K562 (cell line): ENCODE results near the gene CCP110. TPM values are rescaled to one million over a fixed set of nuclear protein-coding genes. Genes with fewer than 3 reads are reported as not detected.

ENCODE experiments used
- ATAC-seq: fragments of 200-7000 bp; cut with Tn5 transposase; 3 replicates; pipeline ENCODE4 v1.9.1; 2020; ENCODE audit warnings: moderate library complexity
- BruUV-seq: library from RNA; stranded (reverse); fragments of 400-500 nt; replicated peaks from 2 replicates; lab custom pipeline; 2021; lab: Mats Ljungman, UMichigan
- CTCF ChIA-PET: fragments of 300-600 bp; formaldehyde crosslinking; extraction: SDS; loops from one replicate; lab custom pipeline; 2021; ENCODE audit warnings: low intra/inter-chr PET ratio; lab: Yijun Ruan, JAX
- POLR2A ChIA-PET: fragments of 300-600, 350-650 bp; sonication (Branson Sonifier 250); formaldehyde crosslinking; extraction: SDS; loops from one replicate; lab custom pipeline; 2021; ENCODE audit warnings: antibody characterized with exemption, inconsistent platforms; lab: Yijun Ruan, JAX
- DNase-seq, 4 experiments: peaks; one replicate each; pipeline versions ENCODE4 v3.0.0 to v3.0.0-alpha.2; 2011 to 2018; ENCODE audit warnings: low spot score in 3 of 4, mixed read lengths in 3 of 4; ENCODE audit errors: extremely low read depth in 1 of 4
- FAIRE-seq: peaks from 2 replicates; lab custom pipeline; 2011; peaks lifted over from hg19 to GRCh38; lab: Jason Lieb, UNC
- H2AFZ ChIP-seq: 2 replicates; pipeline ENCODE4 v1.6.0; 2011; ENCODE audit warnings: low read depth, low read length, control low read depth, inconsistent platforms
- H3K27ac ChIP-seq: fragments of 200-600 bp; 3 replicates; pipeline ENCODE4 v1.8.0; 2011; ENCODE audit warnings: low read depth, mild to moderate bottlenecking, control low read depth, inconsistent platforms, low read length, moderate library complexity, mixed read lengths; ENCODE audit errors: extremely low read depth
- H3K27me3 ChIP-seq, 2 experiments: fragments of 300-600 bp in 1 of 2; 2 replicates in 1 of 2; 3 replicates in 1 of 2; pipeline versions ENCODE4 v1.6.0 to v1.8.0; 2011; ENCODE audit warnings: inconsistent platforms in 2 of 2, low read length in 2 of 2, mild to moderate bottlenecking in 1 of 2, mixed read lengths in 1 of 2, moderate library complexity in 1 of 2; ENCODE audit not compliant: control insufficient read depth in 2 of 2, insufficient read depth in 2 of 2
- H3K36me3 ChIP-seq: fragments of 300-600 bp; 3 replicates; pipeline ENCODE4 v1.8.0; 2011; ENCODE audit warnings: mild to moderate bottlenecking, low read length, inconsistent platforms; ENCODE audit not compliant: control insufficient read depth, insufficient read depth
- H3K4me1 ChIP-seq, 2 experiments: fragments of 200-600 bp in 1 of 2; replicated peaks in 1 of 2; 2 replicates in 1 of 2; 3 replicates in 1 of 2; pipeline versions ENCODE4 v1.5.1 to v1.8.0; 2011; ENCODE audit warnings: inconsistent platforms in 2 of 2, low read length in 2 of 2, mild to moderate bottlenecking in 1 of 2, mixed read lengths in 1 of 2, moderate library complexity in 1 of 2; ENCODE audit not compliant: control insufficient read depth in 2 of 2, insufficient read depth in 2 of 2
- H3K4me2 ChIP-seq: 2 replicates; pipeline ENCODE4 v1.6.1; 2011; ENCODE audit warnings: low read length, control low read depth, inconsistent platforms, mixed read lengths; ENCODE audit not compliant: insufficient read depth
- H3K4me3 ChIP-seq: fragments of 200-600 bp; sonication (generic), shearing (Covaris generic); 2 replicates; pipeline ENCODE4 v1.5.1; 2016; ENCODE audit warnings: control low read depth, inconsistent platforms
- H3K79me2 ChIP-seq: fragments of 200-600 bp; 3 replicates; pipeline ENCODE4 v1.8.0; 2011; ENCODE audit warnings: low read length, inconsistent platforms; ENCODE audit not compliant: control insufficient read depth, insufficient read depth
- H3K9ac ChIP-seq, 2 experiments: 2 replicates each; pipeline versions ENCODE4 v1.6.0 to v1.6.1; 2011; ENCODE audit warnings: low read depth in 2 of 2, low read length in 2 of 2, control low read depth in 1 of 2, inconsistent platforms in 1 of 2, mild to moderate bottlenecking in 1 of 2, mixed read lengths in 1 of 2; ENCODE audit not compliant: insufficient read depth in 1 of 2
- H3K9me1 ChIP-seq: one replicate; pipeline ENCODE4 v1.6.0; 2011; ENCODE audit warnings: inconsistent platforms, mild to moderate bottlenecking, low read length, moderate library complexity; ENCODE audit not compliant: control insufficient read depth, insufficient read depth
- H3K9me3 ChIP-seq: replicated peaks from 2 replicates; pipeline ENCODE4 v1.5.1; 2011; ENCODE audit warnings: low read depth, low read length, inconsistent platforms; ENCODE audit not compliant: control insufficient read depth, insufficient read depth
- H4K20me1 ChIP-seq: replicated peaks from 2 replicates; pipeline ENCODE4 v1.6.1; 2011; ENCODE audit warnings: low read length, inconsistent platforms, mixed read lengths; ENCODE audit not compliant: control insufficient read depth, insufficient read depth
- FOS ChIP-seq: IDR thresholded peaks from 3 replicates; pipeline ENCODE4 v1.6.1; 2011; ENCODE audit not compliant: insufficient read length; ENCODE audit errors: extremely low read depth
- MAFF ChIP-seq: IDR thresholded peaks from 2 replicates; pipeline ENCODE4 v1.6.1; 2012; ENCODE audit warnings: low read length, improper control_type of control experiment
- MBD1 ChIP-seq: fragments of 250-450 bp; sonication (Bioruptor Pico); IDR thresholded peaks from 2 replicates; pipeline ENCODE4 v1.8.0; 2022; ENCODE audit warnings: inconsistent platforms
- MTA1 ChIP-seq: fragments of 450-650 bp; IDR thresholded peaks from 2 replicates; pipeline ENCODE4 v1.6.1; 2017; ENCODE audit warnings: borderline replicate concordance
- PKNOX1 ChIP-seq: fragments of 450-650 bp; IDR thresholded peaks from 2 replicates; pipeline ENCODE4 v1.6.1; 2016
- POLR2AphosphoS5 ChIP-seq: IDR thresholded peaks from 2 replicates; pipeline ENCODE4 v1.6.1; 2011; ENCODE audit warnings: mild to moderate bottlenecking, low read depth, low read length, moderate library complexity; ENCODE audit not compliant: control insufficient read depth, insufficient read depth
- RBM17 ChIP-seq: fragments of 200-400 bp; formaldehyde crosslinking; IDR thresholded peaks from 2 replicates; pipeline ENCODE4 v1.6.1; 2017; ENCODE audit warnings: low read depth, mild to moderate bottlenecking, low read length, borderline replicate concordance
- TARDBP ChIP-seq: fragments of 450-650 bp; IDR thresholded peaks from 2 replicates; pipeline ENCODE4 v1.6.1; 2016
- TFAP4 ChIP-seq: sonication (generic); formaldehyde crosslinking; IDR thresholded peaks from 2 replicates; pipeline ENCODE4 v1.8.0; 2022; ENCODE audit warnings: missing genetic modification reagents, mild to moderate bottlenecking, moderate library complexity, borderline replicate concordance
- ZFP1 ChIP-seq: fragments of 450-650 bp; formaldehyde crosslinking; IDR thresholded peaks from 2 replicates; pipeline ENCODE4 v1.4.0; 2020; ENCODE audit warnings: mild to moderate bottlenecking, mixed read lengths
- ZKSCAN3 ChIP-seq: fragments of 250-450 bp; sonication (Bioruptor Pico); IDR thresholded peaks from 2 replicates; pipeline ENCODE4 v1.4.0; 2020
- ZNF12 ChIP-seq: sonication (generic); formaldehyde crosslinking; IDR thresholded peaks from 2 replicates; pipeline ENCODE4 v1.4.0; 2020; ENCODE audit warnings: mild to moderate bottlenecking, missing genetic modification reagents
- ZNF224 ChIP-seq: sonication (generic); formaldehyde crosslinking; IDR thresholded peaks from 2 replicates; pipeline ENCODE4 v1.8.0; 2022; ENCODE audit warnings: mild to moderate bottlenecking, missing genetic modification reagents
- ZNF311 ChIP-seq: fragments of 250-450 bp; sonication (Bioruptor Pico); IDR thresholded peaks from 2 replicates; pipeline ENCODE4 v1.4.0; 2020; ENCODE audit warnings: mild to moderate bottlenecking, moderate library complexity
- ZNF384 ChIP-seq: IDR thresholded peaks from 2 replicates; pipeline ENCODE4 v1.6.1; 2012; ENCODE audit warnings: low read depth, low read length, improper control_type of control experiment
- ZNF445 ChIP-seq: fragments of 250-450 bp; sonication (Bioruptor Pico); IDR thresholded peaks from 2 replicates; pipeline ENCODE4 v1.4.0; 2020; ENCODE audit warnings: low read depth, mild to moderate bottlenecking, moderate library complexity
- ZNF740 ChIP-seq, 3 experiments: fragments of 200-800 bp in 1 of 3; sonication (Bioruptor generic) in 1 of 3; sonication (generic) in 1 of 3; formaldehyde crosslinking in 1 of 3; IDR thresholded peaks; 2 replicates each; pipeline versions ENCODE4 v1.6.1 to v1.8.0; 2016 to 2022; ENCODE audit warnings: mild to moderate bottlenecking in 2 of 3, missing compliant biosample characterization in 2 of 3, missing genetic modification characterization in 2 of 3, missing genetic modification reagents in 1 of 3
- ZNF785 ChIP-seq: fragments of 250-450 bp; sonication (Bioruptor Pico); IDR thresholded peaks from 2 replicates; pipeline ENCODE4 v1.4.0; 2020; ENCODE audit warnings: mild to moderate bottlenecking
- WGBS: fragments of 100-300 bp; shearing (Covaris generic); methylation state at CpG from one replicate; pipeline ENCODE4 v1.1.6; 2016; ENCODE audit warnings: low coverage, mixed read lengths; ENCODE audit not compliant: insufficient coverage; ENCODE audit errors: missing lambda C conversion rate; 5-methylcytosine and 5-hydroxymethylcytosine counted together
- in situ Hi-C: fragments of 300-500 bp; cut with MboI; formaldehyde crosslinking; loops from 4 replicates; pipeline ENCODE4 v1.15.0; 2018; ENCODE audit warnings: inconsistent platforms, mixed read lengths
- intact Hi-C: fragments of 100-400 bp; cut with micrococcal nuclease; formaldehyde crosslinking; loops from 2 replicates; pipeline ENCODE4 v1.14.2; 2022
- polyA plus RNA-seq, 8 experiments: library from polyadenylated mRNA; depleted of rRNA in 4 of 8; stranded (reverse) in 5 of 8; unstranded in 3 of 8; fragments of >200 nt; fragmentation: Nextera tagmentation in 2 of 8; fragmentation: Illumina TruSeq in 1 of 8; extraction: Ambion mirVana in 2 of 8; extraction: Trizol in 1 of 8; gene quantifications; 2 replicates each; pipeline versions ENCODE4 v1.2.1 to v1.2.3, GENCODE V29; 2011 to 2014; ENCODE audit warnings: inconsistent platforms in 1 of 8, missing spikeins in 1 of 8
- total RNA-seq, 7 experiments: library from RNA; depleted of rRNA in 6 of 7; stranded (reverse); fragments of >200 nt in 6 of 7; fragmentation: Illumina TruSeq in 2 of 7; extraction: Trizol in 2 of 7; gene quantifications; 2 replicates each; pipeline versions ENCODE4 v1.2.1 to v1.2.3, GENCODE V29; 2011 to 2021; ENCODE audit warnings: low replicate concordance in 1 of 7
- TF ChIP-seq, protein P1 (sequence below): sonication (generic); formaldehyde crosslinking; IDR thresholded peaks from 2 replicates; pipeline ENCODE4 v1.8.0; 2023; ENCODE audit warnings: mild to moderate bottlenecking, missing genetic modification reagents

CCP110 gene
- total and polyA plus RNA-seq, 9 of the 15 experiments (the other 6 are each of a cell fraction or from before 2014, with no cell fraction given), result 3.5 to 16.1 (median 12.1) TPM

DNA sequence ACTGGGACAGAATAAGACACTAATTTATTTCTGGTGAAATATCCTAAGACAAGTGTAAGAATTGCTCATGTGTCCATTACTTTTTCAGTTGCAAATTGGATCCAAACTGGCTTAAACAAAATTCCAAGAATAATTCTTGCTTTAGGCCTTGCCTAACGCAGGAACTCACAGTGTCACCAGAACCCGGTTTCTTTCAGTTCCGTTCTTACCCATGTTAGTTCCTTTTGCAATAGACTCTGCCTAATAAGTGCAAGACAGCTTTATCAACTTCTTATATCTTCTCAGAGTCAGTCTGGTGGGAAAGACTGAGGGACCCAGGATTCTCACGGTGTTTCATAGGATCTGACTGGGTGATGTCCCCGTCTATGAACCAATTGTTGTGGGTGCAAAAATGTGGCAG is 26.6 kb upstream of the CCP110 start:
- Histone ChIP-seq H3K27me3 (no peaks in the 10 kb centered on the region), H3K4me2 (no peak overlapping the region), H3K9me3 (no peaks in the 10 kb centered on the region), H4K20me1 (no peaks in the 10 kb centered on the region), H3K9me1 (no peaks in the 10 kb centered on the region), H3K36me3 (peaks cover 8% of the 10 kb centered on the region), H2AFZ (no peak overlapping the region), H3K4me1 (no peaks in the 10 kb centered on the region), H3K9ac (no peak overlapping the region), H3K27ac (no peak overlapping the region), H3K4me3 (no peak overlapping the region), H3K79me2 (no peaks in the 10 kb centered on the region)
- no peak for TF ChIP-seq ZNF311
- TF ChIP-seq MAFF, result no peak
- TF ChIP-seq, protein P1, sequence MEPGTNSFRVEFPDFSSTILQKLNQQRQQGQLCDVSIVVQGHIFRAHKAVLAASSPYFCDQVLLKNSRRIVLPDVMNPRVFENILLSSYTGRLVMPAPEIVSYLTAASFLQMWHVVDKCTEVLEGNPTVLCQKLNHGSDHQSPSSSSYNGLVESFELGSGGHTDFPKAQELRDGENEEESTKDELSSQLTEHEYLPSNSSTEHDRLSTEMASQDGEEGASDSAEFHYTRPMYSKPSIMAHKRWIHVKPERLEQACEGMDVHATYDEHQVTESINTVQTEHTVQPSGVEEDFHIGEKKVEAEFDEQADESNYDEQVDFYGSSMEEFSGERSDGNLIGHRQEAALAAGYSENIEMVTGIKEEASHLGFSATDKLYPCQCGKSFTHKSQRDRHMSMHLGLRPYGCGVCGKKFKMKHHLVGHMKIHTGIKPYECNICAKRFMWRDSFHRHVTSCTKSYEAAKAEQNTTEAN (CRISPR knock-in tag), result no peak
- no peak for TF ChIP-seq PKNOX1
- TF ChIP-seq ZNF785 (CRISPR knock-in tag), result no peak
- no peak for TF ChIP-seq ZFP1 (CRISPR knock-in tag)
- no peak for TF ChIP-seq TARDBP
- no peak for TF ChIP-seq ZKSCAN3 (CRISPR knock-in tag)
- no peak for TF ChIP-seq ZNF224 (CRISPR knock-in tag)
- no peak for TF ChIP-seq FOS
- TF ChIP-seq MBD1, result no peak
- no peak for TF ChIP-seq POLR2AphosphoS5
- TF ChIP-seq ZNF384, result no peak
- TF ChIP-seq ZNF445 (CRISPR knock-in tag), result no peak
- no peak for TF ChIP-seq ZNF12
- TF ChIP-seq TFAP4 (CRISPR knock-in tag), result no peak
- no peak for TF ChIP-seq ZNF740 (CRISPR knock-in tag; IDR thresholded peaks at IDR 0.05)
- TF ChIP-seq ZNF740 (tag; IDR thresholded peaks at IDR 0.05), result no peak
- TF ChIP-seq MTA1, result no peak
- TF ChIP-seq RBM17, result no peak
- no peak for FAIRE-seq
- CTCF ChIA-PET, result no interaction called here
- intact Hi-C loops, result no loop called here
- WGBS, result 68% methylated on average over 5 of the region's 5 CpGs
- no peak for ATAC-seq
- POLR2A ChIA-PET, result no interaction called here
- in situ Hi-C loops, result no loop called here
- no peak for DNase-seq
- no TSS peak for BruUV-seq
